NCI-H345 treated with DMSO at 0.1 percent for 48 hours (cell line): ENCODE data around the gene APRT.
"Not testable (repeated sequence)": the region's sequence is repeated elsewhere in the genome, so short reads cannot be mapped to it uniquely, and the experiment has no call there.

Experiments
- DNase-seq: peaks from one replicate; lab custom pipeline; 2025; ENCODE audit not compliant: unreplicated experiment; lab: John Stamatoyannopoulos, UW

Gene APRT

DNA sequence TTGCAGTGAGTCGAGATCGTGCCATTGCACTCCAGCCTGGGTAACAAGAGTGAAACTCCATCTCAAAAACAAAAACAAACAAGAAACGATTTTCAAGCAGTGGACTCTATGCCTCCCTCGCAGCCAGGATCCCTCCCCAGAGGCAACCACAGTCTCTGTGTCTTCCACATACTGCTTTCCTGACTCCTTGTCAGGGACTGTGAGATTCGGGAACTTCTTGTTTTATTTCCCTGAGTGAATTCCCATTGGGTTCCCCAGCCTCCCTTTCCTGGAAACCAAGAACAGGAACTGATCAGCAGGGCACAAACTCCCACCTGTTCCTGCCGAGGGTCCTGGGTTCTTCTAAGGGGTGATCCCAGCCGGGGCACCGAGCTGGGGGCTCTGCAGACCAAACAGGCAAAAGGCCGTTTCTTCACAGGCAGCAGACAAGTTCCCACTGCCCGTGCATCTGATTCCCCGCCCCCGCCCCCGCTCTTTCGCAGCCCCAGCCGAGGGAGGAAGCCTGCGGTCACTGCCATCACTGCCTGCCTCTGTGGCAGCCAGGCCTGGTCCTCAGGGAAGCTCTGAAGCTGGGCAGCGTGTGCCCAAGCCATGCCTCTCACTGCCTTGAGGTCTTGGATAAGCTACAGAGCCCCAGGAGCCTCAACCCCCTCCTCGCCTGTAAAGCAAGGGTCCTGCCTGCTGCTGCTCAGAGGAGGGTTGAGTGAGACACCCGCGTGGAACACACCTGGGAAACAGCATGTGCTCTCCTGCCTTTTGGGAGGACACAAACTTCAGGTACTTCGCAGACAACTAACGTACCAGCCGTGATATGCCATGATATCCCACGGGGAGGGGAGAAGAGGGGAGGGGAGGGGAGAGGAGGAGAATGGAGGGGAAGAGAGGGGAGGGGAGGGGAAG, 21.2 kb downstream of the APRT start:
- DNase-seq, result no peak

DNA sequence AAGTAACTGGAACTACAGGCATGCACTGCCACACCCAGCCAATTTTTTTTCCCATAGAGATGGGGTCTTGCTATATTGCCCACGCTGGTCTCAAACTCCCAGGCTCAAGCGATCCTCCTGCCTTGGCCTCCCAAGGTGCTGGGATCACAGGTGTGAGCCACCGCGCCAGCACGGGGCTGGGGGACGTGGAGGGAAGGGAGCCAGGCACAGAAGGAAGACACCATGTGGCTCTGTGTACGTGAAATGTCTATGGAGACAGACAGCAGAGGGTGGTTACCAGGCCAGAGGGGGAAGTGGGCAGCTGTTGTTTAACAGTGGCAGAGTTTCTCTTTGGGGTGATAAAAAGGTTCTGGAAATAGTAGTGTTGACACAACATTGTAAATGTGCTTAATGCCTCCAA, 22.1 kb downstream of the APRT start:
- DNase-seq, result no peak

DNA sequence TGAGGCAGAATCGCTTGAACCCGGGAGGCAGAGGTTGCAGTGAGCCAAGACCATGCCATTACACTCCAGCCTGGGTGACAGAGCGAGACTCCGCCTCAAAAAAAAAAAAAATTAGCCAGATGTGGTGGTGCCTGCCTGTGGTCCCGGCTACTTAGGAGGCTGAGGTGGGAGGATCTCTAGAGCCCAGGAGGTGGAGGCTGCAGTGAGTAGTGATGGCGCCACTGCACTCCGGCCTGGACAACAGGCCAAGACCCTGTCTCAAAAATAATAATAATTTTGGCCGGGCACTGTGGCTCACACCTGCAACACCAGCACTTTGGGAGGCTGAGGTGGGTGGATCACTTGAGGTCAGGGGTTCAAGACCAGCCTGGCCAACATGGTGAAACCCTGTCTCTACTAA, 23.0 kb downstream of the APRT start:
- not testable (repeated sequence) for DNase-seq

DNA sequence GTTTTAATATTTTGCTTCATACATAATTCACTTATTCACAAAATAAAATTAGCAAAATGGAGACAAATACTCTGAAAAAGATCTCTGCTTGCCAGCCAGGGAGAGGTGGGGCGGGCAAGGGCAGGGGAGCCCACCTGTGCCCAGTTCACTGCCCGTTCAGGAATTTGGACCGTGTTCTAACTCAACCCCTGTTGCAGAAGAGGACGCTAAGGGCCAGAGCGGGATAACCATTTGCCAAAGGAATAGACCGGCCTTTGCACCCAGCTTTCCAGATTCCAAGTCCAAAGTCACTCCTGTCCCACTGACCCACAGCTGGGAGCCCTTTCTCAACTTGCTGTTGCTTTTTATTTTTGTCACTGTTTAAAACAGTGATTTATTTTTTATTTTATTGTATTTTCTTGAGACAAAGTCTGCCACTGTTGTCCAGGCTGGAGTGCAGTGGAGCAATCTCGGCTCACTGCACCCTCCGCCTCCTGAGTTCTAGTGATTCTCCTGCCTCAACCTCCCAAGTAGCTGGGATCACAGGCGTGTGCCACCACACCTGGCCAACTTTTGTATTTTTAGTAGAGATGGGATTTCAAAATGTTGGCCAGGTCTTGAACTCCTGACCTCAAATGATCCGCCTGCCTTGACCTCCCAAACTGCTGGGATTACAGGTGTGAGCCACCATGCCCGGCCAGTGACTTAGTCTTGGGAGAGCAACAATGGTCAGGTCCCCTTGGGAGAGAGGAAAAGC, 24.0 kb downstream of the APRT start:
- DNase-seq, result no peak

DNA sequence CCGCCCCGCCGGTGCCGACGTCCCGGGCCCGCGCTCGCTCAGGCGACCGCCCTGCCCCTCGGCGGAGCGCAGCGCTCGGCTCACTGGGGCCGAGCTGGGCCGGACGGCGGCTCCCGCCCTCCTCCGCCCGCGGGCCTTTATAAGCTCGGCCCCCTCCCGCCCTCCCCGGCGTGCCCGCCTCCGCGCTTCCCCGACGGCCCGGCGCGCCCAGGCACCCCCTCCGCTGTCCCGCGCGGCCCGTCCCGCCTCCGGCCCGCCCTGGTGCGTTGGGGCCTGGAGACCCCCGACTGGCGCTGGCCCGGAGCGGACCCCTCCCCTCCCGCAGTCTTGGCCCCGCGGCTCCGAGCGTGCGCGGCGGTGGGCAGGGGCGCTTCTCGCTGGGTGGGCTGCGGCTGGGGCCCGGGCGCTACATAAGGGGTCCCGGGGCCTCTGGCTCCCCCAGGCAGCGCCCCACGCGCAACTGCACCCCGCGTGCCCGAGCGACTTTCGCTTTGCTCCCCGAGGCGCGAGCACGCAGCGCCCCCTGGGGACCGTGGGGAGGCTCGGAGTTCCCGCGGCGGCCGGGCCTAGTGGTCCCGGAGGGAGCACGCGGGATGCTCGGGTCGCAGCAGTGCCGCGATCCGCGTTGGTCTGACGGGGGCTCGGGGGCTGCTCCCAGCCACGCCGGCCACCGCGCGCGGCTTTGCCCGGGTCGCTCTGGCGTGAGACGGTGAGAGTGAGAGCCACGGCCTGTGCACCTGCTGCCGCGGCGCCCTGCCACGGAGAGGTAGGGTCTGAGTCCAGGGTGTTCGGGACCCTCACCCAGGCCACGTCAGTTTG, 26.4 kb downstream of the APRT start, which contains the start of gene PIEZO1:
Gene PIEZO1, minus strand, starts transcription at position 115 of the 819 bp plus-strand sequence. CDS start 256 bp downstream, outside the sequence.
- no peak for DNase-seq

DNA sequence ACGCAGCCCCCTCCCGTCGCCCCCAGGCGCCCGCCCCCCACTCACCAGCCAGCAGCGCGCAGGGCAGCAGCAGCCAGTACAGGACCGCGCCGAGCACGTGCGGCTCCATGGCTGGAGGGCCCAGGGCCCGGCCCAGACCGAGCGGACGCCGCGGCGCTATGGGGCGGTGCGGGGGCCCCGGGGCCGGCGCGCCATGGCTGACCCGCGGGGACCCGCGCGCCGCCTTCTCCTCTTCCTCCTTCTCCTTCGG, 26.9 kb downstream of the APRT start:
- no peak for DNase-seq

DNA sequence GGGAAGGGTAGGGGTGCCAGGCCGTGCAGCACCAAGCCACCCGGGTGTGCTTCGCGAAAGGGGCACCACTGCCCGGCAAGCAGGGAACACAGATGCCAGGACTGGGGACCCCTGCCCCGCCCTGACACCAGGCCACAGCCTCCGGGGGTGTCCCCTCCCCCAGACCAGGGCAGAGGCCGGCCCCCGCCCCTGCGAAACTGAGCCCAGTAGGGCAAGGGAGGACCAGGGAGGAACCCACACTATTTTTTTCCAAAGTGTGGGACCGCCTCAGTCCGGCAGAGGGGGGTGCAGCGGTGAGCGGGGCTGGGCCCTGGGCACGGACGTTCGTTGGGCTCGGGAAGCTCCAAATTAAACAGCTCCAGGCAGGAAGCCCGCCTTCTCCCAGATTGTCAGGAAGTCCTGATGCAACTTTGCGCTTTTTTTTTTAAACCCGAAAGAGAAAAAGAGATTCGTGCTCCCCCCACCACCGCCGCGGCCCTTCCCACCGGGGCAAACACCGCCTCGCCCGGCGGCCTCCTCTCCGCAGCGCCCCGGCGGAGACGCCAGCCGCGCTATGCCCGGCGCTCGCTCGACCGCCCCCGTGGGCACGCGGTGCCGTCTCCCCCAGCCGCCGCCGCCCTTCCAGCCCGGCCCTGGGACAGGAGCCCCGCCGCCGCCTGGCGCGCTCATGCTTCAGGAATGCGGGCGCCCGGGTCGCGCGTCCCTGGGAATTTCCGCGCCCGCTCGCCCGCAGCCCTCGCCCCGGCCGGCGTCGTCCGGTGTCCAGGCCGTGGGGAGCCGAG, 27.5 kb downstream of the APRT start:
- DNase-seq, result no peak

DNA sequence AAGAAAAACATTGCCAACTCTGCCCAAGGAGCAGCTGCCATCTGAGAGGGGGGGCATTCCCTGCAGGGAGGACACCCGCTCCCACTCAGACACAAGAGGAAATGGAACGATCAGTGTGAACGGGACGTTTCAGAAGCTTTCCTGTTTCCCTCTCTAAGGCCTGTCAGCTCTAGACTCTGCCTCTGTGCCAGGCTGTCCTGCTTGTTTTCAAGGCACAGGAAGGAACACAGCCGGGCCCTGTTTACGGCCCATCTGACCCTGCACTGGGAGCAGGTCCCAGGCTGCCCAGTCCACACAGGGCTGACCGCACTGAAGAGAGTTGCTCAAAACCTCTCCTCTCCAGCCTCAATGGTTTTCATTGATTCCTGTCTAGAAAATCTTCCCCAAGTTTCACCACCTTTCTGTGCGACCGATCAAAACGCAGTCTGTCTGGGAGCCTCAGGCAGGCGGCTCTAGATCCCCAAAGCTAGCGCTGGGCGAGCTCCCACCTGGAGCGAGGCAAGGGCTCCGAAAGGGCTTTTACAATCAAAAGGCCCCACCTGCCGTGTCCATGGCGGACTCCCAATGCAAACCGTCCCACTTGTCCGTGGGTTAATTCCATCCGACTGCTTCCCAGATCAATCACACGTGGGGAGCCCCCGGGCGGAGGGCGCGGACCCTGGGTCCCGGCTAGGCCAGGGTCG, 28.2 kb downstream of the APRT start:
- no peak for DNase-seq

DNA sequence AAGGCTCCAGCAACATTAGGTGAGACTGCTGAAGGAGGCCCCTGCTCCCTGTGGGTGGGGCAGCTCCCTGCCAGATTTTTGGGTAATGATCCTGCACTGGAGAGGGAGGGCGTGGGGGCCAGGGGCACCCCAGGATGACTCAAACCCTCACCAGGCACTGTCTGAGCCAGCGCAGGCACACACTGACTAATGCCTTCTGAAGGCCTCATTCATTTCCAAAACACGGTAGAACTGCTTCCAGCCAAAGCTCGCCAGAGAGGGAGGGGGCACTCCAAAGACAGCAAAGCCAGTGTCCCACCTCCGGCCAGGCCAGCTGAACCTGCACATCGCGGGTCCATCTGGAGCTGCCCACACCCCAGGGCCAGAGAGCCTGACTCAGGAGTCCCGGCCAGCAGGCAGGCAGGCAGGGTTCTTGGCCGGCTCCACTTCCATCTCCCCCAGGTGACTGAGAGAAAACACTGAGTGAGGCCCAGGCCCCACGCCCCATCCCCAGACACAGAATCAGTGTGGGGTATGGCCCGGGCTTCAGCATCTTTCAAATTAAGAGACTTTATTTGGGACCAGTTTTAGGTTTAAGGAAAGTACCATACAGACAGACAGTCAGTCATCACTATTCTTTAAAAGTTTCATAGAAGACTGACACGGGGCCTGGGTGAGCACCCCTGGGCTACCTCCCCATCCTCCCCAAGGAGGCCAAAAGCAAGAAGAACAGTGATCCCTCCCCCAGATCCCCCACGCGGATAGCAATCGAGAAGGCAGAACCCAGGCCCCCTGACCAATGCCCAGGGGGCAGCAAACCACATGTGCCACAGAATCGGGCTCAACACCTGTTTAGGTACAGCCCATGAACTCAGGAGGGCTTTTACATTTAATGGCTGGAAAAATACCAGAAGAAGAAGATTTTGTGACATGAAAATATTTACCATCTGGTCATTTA, 29.0 kb downstream of the APRT start:
- no peak for DNase-seq

DNA sequence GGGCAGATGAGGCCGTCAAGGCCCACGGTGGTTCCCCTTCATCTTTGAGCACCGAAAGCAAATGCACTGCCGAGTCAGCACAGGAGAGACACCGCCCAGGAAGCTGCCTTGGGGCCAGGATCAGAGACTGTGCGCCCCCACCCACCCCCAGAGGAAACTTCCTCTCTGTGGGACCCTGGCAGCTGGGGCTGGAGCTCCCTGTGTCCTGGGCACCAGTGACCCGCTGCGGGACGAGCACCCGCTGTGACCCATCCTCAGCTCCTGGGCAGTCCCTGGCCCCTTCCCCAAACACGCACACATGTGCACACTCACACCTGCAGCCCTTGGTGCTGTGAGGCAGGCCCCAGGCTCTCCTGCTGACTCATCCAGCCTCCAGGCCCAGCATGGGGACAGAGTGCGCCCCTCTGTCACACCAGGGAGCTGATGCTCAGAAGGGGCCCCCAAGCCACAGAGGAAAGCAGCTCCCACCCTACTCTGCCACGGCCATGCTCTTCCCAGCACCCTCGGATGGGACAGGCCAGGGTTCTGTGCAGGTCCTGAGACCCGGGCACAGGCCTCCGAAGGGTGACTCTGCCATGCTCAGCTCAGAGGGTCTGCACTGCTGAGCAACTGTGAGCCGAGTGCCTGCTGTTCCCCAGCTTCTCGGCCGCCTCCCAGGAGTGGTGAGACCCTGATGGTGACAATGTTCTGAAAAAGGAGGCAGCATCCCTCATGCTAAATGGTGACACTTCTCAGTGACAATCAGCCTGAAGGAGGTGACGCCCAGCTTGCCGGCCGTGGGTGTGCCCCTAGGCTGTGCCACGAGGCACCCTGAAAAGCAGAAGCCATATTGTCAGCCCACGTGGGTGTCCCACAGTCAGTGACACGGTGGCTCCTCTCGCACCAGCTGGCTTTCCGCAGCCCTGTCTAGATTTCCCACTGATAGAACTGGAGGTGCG, 30.3 kb downstream of the APRT start:
- no peak for DNase-seq

DNA sequence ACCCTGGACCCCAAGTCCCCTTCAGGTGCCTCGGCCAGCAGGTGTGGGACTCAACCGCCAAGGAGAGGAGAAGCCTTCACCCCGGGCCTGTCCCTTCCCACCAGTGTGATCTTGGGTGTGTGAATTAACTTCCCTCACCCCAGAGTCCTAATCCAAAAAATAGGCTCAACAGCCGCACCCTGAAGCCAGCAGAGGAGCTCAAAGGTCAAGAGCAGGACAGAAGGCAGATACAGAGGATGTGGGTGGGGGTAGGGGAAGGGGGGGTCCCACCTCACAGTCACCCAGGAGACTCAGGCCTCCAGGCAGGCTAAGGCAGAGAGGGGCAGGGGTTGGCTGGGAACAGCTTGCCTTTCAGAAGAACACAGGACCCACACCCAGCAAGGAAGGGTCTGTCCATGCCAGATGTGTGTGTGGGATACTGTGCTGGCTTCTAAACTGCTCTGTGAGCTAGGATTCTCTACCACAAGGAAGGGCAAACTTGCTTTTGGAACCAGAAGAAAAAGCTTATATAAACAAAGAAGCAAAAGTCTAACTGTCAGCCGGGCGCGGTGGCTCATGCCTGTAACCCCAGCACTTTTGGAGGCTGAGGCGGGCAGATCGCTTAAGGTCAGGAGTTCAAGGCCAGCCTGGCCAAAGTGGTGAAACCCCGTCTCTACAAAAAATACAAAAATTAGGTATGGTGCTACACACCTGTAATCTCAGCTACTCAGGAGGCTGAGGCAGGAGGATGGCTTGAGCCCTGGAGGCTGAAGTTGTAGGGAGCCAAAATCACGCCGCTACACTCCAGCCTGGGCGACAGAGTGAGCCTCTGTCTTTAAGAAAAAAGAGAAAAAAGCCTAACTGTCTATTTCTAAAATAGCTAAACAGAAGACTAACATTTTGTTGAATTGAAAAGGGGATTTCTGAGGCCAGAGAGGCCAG, 31.3 kb downstream of the APRT start:
- no peak for DNase-seq

DNA sequence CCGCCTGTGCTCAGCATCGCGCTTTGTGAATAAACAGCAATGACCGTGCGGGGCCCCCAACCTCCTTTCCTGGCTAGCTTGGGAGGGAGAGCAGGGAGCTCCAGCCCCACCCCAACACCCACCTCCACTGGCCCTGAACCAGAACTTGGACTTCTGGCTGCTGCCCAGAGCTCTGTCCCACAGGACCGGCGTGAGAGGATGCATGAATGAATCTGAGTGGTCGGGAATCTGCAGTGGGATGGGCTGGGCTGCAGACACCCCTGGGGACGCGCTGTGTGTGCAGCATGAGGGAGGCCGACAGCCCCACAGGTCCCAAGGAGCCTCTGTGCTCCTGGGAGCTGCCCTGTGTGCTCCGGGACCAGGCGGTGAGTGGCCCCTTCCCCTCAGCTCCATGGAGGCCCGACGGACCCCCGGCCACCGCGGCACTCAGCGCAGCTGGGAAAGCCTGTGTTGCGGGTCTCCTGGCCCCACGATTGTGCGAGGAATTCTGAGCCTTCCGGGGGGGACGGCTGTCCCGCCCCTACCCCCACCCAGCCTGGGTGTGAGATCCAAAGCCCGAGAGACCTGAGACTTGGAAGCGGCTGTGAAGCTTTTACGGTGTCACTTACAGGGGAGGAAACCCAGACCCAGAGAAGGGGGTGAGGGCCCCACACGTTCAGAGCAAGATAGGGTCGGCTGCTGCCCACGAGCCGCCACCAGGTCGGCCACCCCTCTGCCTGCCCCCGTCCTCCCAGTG, 32.2 kb downstream of the APRT start:
- DNase-seq, result no peak

DNA sequence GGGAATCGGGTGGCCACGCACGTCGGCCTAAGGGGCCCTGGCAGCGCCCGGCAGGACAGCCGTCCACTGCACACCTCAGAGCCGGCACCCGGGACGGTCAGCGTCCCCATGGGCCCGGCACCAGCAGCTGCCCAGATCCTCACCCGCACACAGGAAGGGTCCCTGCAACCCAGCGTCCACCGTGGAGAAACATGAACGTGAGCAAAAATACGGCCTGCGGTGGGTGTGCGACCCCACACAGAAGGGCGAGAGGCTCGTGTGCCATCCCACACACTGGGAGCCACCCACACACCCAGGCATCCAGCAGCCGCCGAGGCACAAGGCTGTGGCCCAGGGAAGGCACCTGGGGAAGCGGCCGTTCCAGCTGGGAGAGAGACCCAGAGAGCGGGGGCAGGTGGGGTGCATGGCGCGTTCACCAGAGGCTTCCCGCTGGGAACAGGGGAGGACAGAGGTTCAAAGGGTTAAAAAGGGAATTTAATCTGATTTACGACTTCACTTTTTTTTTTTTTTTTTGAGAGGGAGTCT, 33.1 kb downstream of the APRT start:
- no peak for DNase-seq

DNA sequence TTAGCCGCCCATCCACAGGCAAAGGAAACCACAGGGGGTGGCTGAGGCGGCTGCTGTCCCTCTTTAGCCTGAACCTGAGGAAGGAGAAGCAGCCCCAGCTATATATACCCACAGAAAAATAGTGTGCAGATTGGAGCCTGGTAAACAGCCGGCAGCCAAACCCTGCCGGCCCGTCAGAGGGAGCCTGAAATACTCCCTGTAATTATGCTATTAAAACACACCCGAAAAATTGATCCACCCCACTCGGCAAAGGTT, 33.5 kb downstream of the APRT start:
- no peak for DNase-seq

DNA sequence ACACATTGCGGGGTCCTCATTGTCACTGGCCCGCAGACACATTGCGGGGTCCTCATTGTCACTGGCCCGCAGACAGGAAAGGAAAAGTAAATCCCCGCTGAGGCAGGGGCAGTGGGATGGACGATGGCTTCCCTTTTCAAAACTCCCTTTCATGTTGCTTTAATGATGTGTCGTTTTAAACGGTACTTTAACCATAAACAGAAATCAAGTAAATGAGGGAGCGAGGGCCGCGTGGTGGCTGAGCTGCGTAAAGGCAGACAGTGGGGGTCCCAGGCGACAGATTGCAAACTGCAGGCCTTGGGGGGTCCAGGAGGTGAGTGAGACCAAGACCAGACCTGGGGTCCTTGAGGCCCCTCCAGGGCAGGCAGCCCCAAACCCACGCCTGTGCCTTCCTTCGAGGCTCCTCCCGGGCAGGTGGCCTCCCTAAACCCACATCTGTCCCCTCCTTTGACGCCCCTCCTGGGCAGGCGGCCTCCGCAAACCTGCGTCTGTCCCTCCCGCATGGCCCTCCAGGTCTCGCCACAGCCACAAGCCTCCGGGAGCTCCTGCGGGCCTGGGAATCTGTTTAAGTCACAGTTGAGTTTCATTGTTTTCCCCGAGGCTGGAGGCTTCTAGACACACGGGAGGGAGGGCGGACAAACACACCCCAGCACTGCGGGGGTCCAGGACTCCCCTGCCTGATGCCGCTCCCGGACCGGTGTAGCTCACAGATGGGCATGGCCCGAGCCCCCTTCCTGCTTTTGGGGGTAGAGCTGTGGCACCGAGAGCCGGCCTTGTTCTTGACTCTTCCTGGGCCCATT, 34.1 kb downstream of the APRT start:
- no peak for DNase-seq

DNA sequence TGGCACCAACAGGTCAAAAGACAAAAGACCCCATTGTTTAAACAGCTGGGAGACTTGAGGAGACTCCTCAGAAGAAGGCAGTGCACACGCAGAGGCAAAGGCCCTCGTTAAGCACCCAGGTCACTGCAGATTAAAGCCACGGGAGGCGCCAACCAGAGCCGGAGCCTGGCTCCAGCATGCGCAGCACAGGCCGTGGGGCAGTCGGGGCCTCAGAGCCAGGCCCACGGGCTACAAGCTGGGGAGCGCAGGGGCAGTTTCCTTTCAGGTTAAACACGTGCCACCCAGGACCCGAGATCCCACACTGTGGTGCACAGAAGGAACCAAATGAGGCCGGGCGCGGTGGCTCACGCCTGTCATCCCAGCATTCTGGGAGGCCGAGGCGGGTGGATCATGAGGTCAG, 35.9 kb downstream of the APRT start:
- no peak for DNase-seq
